GM08714 (cell line): ENCODE measurements around the gene C2orf74.
"Not testable (repeated sequence)": the region's sequence is repeated elsewhere in the genome, so short reads cannot be mapped to it uniquely, and the experiment has no call there.

ENCODE experiments used
- H3K4me3 ChIP-seq: fragments of 200-500 bp; sonication (Bioruptor generic); 2 replicates; pipeline ENCODE4 v1.5.1; 2014; ENCODE audit warnings: mild to moderate bottlenecking, low read length, inconsistent platforms
- ZNF274 ChIP-seq: IDR thresholded peaks from 2 replicates; pipeline ENCODE4 v1.6.1; 2012; ENCODE audit warnings: mild to moderate bottlenecking, low read depth, low read length

Gene C2orf74

DNA sequence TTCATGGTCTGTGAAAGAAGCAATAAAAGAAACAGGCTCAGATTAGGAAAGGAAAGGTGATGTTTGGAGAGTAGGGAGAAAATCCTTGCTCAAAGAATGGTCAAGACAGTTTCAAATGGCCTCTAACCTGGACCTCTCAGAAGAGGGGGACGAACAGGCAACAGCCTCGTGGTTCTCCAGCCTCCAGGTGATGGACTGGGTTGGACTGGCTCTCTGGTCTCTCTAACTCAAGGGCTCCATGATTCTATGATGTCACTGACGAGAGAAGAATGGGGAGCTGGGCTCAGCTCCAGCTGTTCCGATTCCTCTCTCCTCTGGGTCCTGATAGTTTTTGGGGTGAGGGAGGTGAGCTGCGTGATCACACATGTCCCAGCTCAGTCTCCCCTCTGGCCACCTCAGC, at the start of gene C2orf74:
TSS of gene C2orf74 (plus strand) at position 301 of the 400 bp plus-strand sequence. CDS start 327 bp downstream, outside the sequence.
- no peak for TF ChIP-seq ZNF274
- no peak within 1 kb of the TSS for H3K4me3 ChIP-seq

DNA sequence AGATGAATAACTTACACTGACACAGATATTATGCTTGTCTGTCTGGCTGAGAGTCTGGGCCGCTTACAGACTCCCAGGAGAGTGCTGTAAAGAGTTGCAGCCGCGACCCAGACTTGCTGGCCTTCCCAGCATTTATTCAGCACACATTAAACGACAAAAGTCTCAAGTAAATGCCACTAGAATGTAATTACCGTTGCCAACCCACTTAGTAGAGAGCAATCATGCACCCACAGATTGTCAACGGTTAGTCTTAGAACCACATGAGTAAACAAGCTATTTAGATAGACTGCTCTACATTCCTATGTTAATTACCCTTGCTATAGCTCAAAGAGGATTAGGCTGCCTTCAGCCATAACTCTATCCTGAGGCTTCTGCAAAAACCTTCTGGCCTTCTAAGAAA, 47.8 kb upstream of the C2orf74 start:
- no peak overlapping the region for H3K4me3 ChIP-seq
- no peak for TF ChIP-seq ZNF274

DNA sequence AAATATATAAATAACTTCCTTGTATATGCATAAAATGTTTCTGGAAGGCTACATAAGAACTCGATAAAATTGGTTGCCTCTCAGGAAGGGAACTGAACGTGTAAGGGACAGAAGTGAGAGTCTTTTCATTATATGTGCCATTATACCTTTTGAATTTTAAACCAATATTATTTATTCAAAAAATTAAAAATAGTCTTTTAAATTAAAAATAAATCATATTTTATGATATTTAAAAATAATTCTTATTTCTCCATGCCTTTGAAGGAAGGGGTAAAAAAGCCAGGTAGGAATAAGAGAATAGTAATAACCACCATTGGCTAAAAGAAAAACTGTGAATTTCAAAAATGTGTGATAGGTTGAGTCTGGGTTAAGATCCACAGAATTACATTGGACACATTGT, 45.7 kb upstream of the C2orf74 start:
- no peak for TF ChIP-seq ZNF274
- H3K4me3 ChIP-seq, result no peak overlapping the region

DNA sequence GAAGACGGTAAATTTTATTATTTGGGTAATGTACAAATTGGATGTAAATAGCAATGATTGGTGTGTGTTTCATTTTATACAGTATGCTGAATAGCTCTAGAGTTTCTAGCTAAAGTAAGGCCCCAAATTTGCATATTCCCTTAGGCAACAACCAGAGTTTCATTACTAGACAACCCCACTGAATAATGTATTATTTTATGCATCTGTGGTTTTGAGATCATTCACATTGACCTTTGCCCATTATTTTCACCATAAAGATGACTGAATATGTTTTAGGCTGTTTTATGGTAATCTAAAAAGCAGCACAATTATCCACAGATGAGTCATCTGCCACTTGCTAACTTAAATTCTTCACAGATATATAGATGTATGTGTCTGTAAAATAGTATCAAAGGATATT, 44.5 kb upstream of the C2orf74 start:
- TF ChIP-seq ZNF274, result no peak
- no peak overlapping the region for H3K4me3 ChIP-seq

DNA sequence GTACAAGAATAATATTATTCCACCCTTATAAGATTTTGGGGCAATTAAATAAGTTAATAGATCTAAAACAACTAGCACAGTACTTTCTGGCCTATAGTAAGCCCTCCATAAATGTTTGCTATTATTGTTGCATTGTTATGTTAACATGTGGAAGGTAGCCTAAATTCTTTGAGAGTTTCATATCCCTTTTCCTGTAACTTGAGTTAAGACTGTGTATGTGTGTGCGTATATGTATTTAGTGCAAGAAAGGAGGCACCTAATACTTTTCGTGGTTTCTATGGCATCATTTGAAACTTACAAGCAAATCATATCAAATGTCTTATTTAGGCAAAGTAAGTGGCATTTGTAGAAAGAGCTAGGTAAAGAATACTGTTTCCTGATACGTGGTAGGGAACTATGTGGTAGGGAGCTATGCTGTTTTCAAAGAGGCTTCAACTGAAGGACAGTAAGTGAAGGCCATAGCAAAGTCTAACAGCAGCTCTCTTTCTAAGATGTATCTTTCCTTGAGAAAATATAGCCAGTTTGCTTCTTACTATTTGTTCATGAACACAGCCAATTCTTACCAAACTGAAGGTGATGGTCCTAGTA, 36.8 kb upstream of the C2orf74 start:
- no peak for TF ChIP-seq ZNF274
- H3K4me3 ChIP-seq, result no peak overlapping the region

DNA sequence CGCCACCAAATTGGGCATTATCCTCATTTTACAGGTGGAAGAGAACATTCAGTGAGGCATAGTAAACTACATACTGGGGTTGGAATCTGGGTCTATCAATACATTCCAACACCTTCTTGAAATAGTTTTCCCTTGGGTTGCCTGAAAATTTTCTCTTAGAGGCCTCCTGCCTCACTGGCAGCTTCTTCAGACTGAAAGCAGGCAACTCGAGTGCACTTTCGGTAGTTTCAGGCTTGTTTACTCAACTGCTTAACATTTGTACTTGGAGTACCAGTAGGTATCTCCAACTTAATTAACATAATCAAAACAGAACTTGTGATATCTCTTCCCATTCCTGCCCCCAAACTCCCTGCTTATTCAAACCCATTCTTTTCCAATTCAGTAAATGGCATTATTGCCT, 36.2 kb upstream of the C2orf74 start:
- no peak for TF ChIP-seq ZNF274

DNA sequence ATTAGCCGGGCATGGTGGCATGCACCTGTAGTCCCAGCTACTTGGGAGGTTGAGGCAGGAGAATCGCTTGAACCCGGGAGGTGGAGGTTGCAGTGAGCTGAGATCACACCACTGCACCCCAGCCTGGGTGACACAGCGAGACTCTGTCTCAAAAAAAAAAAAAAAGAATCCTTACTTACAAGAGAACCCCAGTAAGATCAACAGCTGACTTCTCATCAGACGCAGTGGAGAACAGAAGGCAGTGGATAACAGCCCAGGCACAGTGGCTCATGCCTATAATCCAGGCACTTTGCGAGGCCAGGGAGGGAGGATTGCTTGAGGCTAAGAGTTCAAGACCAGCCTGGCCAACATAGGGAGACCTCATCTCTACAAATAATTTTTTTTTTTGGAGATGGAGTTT, 33.9 kb upstream of the C2orf74 start:
- not testable (repeated sequence) for H3K4me3 ChIP-seq

More for the DNA sequence above, 36.2 kb upstream of the C2orf74 start:
- no peak overlapping the region for H3K4me3 ChIP-seq

DNA sequence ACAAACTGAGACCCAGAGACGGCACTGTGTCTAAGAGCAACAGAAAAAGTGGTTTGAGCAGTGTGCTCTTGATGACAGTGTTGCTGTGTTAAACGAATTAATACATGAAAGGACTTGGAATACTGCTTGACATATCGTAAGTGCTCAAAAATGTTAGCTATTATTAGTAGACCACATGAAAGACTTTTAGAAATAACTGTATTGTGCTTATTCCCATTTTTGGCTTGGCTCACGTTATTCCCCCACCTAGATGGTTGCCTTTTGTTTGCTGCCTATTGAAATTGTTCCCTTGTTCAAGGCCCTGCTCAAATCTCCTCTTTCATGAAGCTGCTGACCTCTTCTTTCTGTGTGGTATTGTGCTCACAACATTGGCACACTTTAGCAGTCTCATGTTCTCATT, 27.8 kb upstream of the C2orf74 start:
- TF ChIP-seq ZNF274, result no peak
- H3K4me3 ChIP-seq, result no peak overlapping the region

DNA sequence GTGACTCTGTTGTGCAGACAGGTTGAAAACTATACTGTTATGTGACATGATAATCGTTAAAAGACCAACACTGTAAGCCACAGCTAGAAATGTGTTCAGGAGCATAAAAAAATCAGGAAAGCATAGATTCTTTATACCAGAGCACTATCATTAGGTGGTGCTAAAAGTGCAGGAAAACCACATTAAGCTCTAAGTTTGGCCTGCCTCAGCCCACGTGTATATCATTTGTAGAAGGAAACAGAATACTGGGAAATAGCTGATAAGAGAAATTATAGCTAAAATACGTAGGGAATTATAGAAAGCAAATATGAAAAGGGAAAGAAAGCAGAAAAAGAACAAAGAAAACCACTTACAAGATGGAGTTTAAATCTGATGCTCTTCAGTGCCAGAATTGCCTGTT, 26.5 kb upstream of the C2orf74 start:
- no peak overlapping the region for H3K4me3 ChIP-seq
- no peak for TF ChIP-seq ZNF274

DNA sequence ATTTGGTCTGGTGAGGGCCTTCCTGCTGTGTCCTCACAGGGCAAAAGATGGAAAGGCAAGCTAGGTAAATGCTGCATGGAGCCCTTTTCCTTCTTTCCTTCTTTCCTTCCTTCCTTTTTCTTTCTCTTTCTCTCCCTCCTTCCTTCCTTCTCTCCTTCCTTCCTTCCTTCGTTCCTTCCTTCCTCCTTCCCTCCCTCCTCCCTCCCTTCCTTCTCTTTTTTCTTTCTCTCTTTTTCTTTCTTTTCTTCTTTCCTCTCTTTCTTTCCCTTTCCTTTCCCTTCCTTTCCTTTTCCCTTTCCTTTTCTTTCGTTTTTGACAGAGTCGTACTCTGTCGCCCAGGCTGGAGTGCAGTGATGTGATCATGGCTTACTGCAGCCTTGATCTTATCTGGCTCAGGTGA, 23.1 kb upstream of the C2orf74 start:
- H3K4me3 ChIP-seq, result no peak overlapping the region
- no peak for TF ChIP-seq ZNF274

DNA sequence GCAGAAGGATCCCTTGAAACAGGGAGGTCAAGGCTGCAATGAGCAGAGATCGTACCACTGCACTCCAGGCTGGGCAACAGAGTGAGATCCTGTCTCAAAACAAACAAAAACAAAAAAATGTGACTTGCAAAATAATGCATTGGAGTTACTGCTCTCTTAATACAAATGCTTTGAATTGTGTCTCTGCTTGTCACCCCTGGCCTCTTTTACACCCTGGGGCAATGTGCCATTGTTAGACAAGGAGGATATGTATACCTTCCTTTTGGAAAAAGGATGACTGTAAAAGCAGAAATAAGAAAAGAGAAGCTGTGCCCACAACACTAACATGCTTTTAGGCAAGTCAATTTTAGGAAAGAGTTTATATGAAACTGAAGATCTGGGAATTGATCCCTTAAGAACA, 20.8 kb upstream of the C2orf74 start:
- H3K4me3 ChIP-seq, result no peak overlapping the region

DNA sequence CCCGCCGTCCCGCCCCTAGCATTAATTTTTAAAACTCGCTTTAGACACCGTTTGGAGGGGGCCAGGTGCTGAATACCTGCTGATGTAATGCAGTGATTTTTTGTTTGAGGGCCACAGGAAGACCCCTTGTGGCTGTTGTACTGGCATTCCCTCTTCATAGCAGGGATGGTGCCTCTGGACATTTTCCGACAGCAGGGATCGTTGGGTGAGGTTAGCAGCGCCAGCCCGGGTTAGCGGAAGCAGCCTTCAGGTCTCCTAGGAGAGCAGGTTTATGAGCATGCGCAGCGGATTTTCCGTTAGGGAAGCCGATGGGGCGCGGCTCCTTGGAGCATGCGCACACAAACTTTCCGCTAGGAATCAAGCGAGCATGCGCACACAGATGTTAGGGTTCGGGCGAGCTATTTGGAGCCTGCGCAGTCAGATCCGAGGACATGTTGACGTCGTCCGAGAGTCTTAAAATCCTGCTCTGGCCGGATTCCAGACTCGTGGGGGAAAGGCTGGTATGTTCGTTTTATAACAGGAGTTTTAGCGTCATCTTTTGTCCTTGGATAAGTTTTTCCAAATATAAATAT, 17.2 kb upstream of the C2orf74 start:
- peak overlapping the region; percentile 88 for H3K4me3 ChIP-seq

More for the DNA sequence above, 20.8 kb upstream of the C2orf74 start:
- no peak for TF ChIP-seq ZNF274

DNA sequence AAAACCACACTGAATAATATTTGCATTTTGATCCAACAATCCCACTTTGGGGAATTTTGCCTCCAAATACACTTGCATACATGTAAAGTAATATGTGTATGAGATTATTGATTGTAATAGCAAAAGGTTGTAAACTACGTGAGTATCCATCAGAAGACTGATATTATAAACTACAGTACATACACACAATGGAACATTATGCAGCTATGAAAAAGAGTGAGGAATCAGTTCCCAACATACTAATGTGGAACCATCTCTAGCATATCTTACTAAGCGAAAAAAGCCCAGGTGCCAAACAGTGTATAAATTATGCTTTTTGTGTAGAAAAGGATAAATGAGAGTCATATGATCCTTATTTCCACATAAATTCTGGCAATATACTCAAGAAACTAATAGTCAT, 16.0 kb upstream of the C2orf74 start:
- TF ChIP-seq ZNF274, result no peak
- H3K4me3 ChIP-seq, result no peak overlapping the region

More for the DNA sequence above, 17.2 kb upstream of the C2orf74 start:
- TF ChIP-seq ZNF274, result no peak

DNA sequence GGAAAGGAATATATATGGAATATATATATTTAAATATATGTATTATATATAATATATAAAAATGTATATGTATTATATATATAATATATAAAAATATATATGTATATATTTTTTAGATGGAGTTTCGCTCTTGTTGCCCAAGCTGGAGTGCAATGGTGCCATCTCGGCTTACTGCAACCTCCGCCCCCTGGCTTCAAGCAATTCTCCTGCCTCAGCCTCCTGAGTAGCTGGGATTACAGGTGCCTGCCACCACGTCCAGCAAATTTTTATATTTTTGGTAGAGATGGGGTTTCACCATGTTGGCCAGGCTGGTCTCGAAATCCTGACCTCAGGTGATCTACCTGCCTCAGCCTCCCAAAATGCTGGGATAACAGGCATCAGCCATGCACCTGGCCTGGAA, 13.9 kb upstream of the C2orf74 start:
- not testable (repeated sequence) for H3K4me3 ChIP-seq

DNA sequence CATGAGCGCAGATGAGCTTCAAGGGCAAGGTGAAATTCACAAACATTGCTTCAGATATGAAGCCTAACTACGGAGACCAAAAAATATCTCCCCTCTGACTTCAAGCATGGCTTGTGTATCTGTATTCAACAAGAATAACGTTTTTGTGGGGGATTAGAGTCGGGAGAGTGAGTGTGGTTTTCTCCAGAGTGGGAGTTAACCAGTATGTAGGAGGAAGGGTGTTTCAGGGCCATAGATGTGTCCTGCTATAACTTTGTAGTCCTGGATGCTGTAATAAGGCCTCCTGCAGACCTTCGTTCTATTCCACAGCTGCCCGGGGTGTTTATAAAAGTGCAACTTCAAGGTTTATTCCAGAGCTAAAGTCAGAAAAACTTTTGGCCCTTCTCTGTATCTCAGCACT, 12.9 kb upstream of the C2orf74 start:
- TF ChIP-seq ZNF274, result no peak

DNA sequence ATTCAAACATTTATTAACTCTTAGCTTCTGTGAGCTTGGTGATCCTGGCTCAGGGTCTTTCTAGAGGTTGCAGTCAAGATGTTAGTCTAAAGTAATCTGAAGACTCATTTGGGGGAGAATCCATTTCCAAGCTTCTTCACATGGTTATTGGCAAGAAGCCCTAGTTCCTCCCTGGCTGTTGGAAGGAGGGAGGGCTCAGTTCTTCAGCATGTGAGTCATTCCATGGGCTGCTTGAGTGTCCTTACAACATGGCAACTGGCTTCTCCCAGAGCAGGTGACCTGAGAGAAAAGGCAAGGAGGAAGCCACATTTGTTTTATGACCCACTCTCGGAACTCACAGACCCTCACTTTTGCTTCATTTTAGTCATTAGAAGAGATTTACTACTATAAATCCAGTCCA, 10.6 kb upstream of the C2orf74 start:
- H3K4me3 ChIP-seq, result no peak overlapping the region
- no peak for TF ChIP-seq ZNF274

More for the DNA sequence above, 12.9 kb upstream of the C2orf74 start:
- H3K4me3 ChIP-seq, result no peak overlapping the region
